GM12878 (cell line): ENCODE measurements around the gene IDI2.

Source experiments
- CBX3 ChIP-seq: fragments of 200-600 bp; sonication (generic); IDR thresholded peaks from 2 replicates; pipeline ENCODE4 v1.6.1; 2016; ENCODE audit warnings: low read depth, borderline replicate concordance
- CEBPB ChIP-seq, 2 experiments: fragments of 150-350 bp in 1 of 2; IDR thresholded peaks; 2 replicates each; pipeline ENCODE4 v1.6.1; 2012 to 2014; ENCODE audit warnings: low read depth in 2 of 2, low read length in 2 of 2, borderline replicate concordance in 1 of 2, inconsistent platforms in 1 of 2
- CHD2 ChIP-seq: IDR thresholded peaks from 2 replicates; pipeline ENCODE4 v1.6.1; 2011; ENCODE audit warnings: low read depth, low read length, improper control_type of control experiment, borderline replicate concordance
- CTCF ChIP-seq, 3 experiments: IDR thresholded peaks in 2 of 3; conservative IDR thresholded peaks in 1 of 3; 2 replicates each; pipeline ENCODE4 v1.5.1; 2011; ENCODE audit warnings: low read depth in 3 of 3, low read length in 3 of 3, mild to moderate bottlenecking in 3 of 3, control low read depth in 2 of 3, moderate library complexity in 2 of 3, inconsistent platforms in 1 of 3, mixed read lengths in 1 of 3; ENCODE audit not compliant: control insufficient read depth in 2 of 3, insufficient read depth in 1 of 3; ENCODE audit errors: extremely low read depth in 1 of 3
- EP300 ChIP-seq, 2 experiments: fragments of 150-350 bp in 1 of 2; IDR thresholded peaks; 2 replicates each; pipeline ENCODE4 v1.6.1; 2011 to 2012; ENCODE audit warnings: low read depth in 2 of 2, low read length in 2 of 2, borderline replicate concordance in 1 of 2, improper control_type of control experiment in 1 of 2, inconsistent platforms in 1 of 2; ENCODE audit not compliant: control insufficient read depth in 1 of 2
- ESRRA ChIP-seq: IDR thresholded peaks from 2 replicates; pipeline ENCODE4 v1.6.1; 2012; ENCODE audit warnings: mild to moderate bottlenecking, low read length, improper control_type of control experiment
- FOXK2 ChIP-seq: fragments of 450-650 bp; IDR thresholded peaks from 2 replicates; pipeline ENCODE4 v1.6.1; 2017; ENCODE audit warnings: mild to moderate bottlenecking, moderate library complexity
- MXI1 ChIP-seq: fragments of 150-350 bp; IDR thresholded peaks from 2 replicates; pipeline ENCODE4 v1.6.1; 2011; ENCODE audit warnings: low read depth, mild to moderate bottlenecking, inconsistent platforms, low read length, improper control_type of control experiment
- NR2F1 ChIP-seq: fragments of 450-650 bp; conservative IDR thresholded peaks from 2 replicates; pipeline ENCODE4 v1.6.1; 2017; ENCODE audit warnings: mild to moderate bottlenecking
- POLR2AphosphoS5 ChIP-seq: IDR thresholded peaks from 2 replicates; pipeline ENCODE4 v1.6.1; 2011; ENCODE audit warnings: mild to moderate bottlenecking, low read length, inconsistent platforms
- SMC3 ChIP-seq: IDR thresholded peaks from 2 replicates; pipeline ENCODE4 v1.6.1; 2011; ENCODE audit warnings: low read length, improper control_type of control experiment, borderline replicate concordance
- ZZZ3 ChIP-seq: IDR thresholded peaks from 2 replicates; pipeline ENCODE4 v1.6.1; 2011; ENCODE audit warnings: low read depth; ENCODE audit not compliant: control insufficient read depth, insufficient read length

DNA sequence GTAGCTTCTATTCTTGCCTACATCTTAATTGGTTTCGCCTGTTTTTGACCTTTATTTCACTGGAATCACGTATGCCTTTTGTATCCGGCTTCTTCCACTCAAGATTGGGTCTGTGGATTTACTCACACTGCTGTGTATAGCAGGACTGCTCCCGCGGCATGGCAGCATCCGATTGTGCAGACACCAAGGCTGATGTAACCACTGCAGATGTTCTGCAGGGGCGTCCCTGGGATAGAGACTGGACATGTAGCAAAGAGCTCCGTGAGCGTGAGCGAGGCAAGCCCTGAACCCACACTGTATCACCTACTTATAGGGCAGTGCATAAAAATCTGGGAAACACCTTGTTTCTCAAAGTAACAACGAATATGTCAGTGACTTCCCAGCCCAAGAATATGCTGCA lies 11.4 kb upstream of the IDI2 start:
- no peak for TF ChIP-seq POLR2AphosphoS5
- no peak for TF ChIP-seq ESRRA
- TF ChIP-seq MXI1 = no peak
- TF ChIP-seq CEBPB (IDR thresholded peaks at IDR 0.05; ENCODE audit: borderline replicate concordance in 1 of 2, low read depth in 2 of 2, low read length in 2 of 2) = no peak
- no peak for TF ChIP-seq CBX3
- no peak for TF ChIP-seq CHD2
- TF ChIP-seq ZZZ3 = no peak
- TF ChIP-seq NR2F1 = no peak
- TF ChIP-seq CTCF (IDR thresholded peaks at IDR 0.05 in 2 of 3, conservative IDR thresholded peaks at IDR 0.05 in 1 of 3; ENCODE audit: control insufficient read depth in 2 of 3, extremely low read depth in 1 of 3, insufficient read depth in 1 of 3, low read depth in 3 of 3, low read length in 3 of 3) = no peak
- no peak for TF ChIP-seq FOXK2
- TF ChIP-seq EP300 (IDR thresholded peaks at IDR 0.05; ENCODE audit: borderline replicate concordance in 1 of 2, control insufficient read depth in 1 of 2, low read depth in 2 of 2, low read length in 2 of 2) = no peak
- TF ChIP-seq SMC3 = no peak
